Urinary bladder (tissue), 4 donors: ENCODE measurements around the gene COBL. TPM values are rescaled to one million over a fixed set of nuclear protein-coding genes. Genes with fewer than 3 reads are reported as not detected.

Experiments
- DNase-seq: peaks from one replicate; pipeline ENCODE4 v3.0.0-alpha.2; 2015; ENCODE audit errors: extremely low spot score
- H3K27ac ChIP-seq: one replicate; pipeline ENCODE4 v1.5.1; 2013; ENCODE audit warnings: low read depth, mild to moderate bottlenecking, moderate library complexity
- H3K36me3 ChIP-seq: one replicate; pipeline ENCODE4 v1.6.1; 2013; ENCODE audit warnings: mild to moderate bottlenecking, moderate library complexity; ENCODE audit not compliant: insufficient read depth
- H3K4me1 ChIP-seq: one replicate; pipeline ENCODE4 v1.6.1; 2013; ENCODE audit warnings: mild to moderate bottlenecking, moderate library complexity; ENCODE audit not compliant: insufficient read depth
- H3K4me3 ChIP-seq: one replicate; pipeline ENCODE4 v1.5.1; 2013; ENCODE audit warnings: low read depth, low read length
- WGBS: extraction: QIAGEN DNeasy Blood & Tissue Kit; methylation state at CpG from one replicate; pipeline ENCODE4 v1.1.7; 2013; 5-methylcytosine and 5-hydroxymethylcytosine counted together
- polyA plus RNA-seq: library from polyadenylated mRNA; stranded (reverse); fragments of 200-250 nt; gene quantifications from one replicate; pipeline ENCODE4 v1.2.3, GENCODE V29; 2013
- total RNA-seq: library from RNA; depleted of rRNA; stranded (reverse); fragments of >200 nt; gene quantifications from one replicate; pipeline ENCODE4 v1.2.3, GENCODE V29; 2014
- donor health status: healthy with polysubstance abuse.
- donor health status: healthy.

COBL gene
- total and polyA plus RNA-seq, 2 donors, result 1.6 to 3.3 TPM

GRCh38 chr7:51288896-51289622 is 27.6 kb downstream of the COBL start:
- Histone ChIP-seq H3K4me3 (no peak overlapping the region), H3K27ac (no peak overlapping the region), H3K36me3 (no peaks in the 10 kb centered on the region), H3K4me1 (no peaks in the 10 kb centered on the region)
- 55% methylated on average over 7 of the region's 7 CpGs for WGBS
- no peak for DNase-seq

- Histone ChIP-seq H3K27ac (no peak overlapping the region), H3K4me3 (no peak overlapping the region), H3K36me3 (no peaks in the 10 kb centered on the region), H3K4me1 (no peaks in the 10 kb centered on the region)
- no peak for DNase-seq
- WGBS, result 79% methylated on average over 1 of the region's 1 CpG
Measured at GRCh38 chr7:51286401-51286800, 30.2 kb downstream of the COBL start.

- DNase-seq, result no peak
- 75% methylated on average over 3 of the region's 3 CpGs for WGBS
- H3K4me3 ChIP-seq, result no peak overlapping the region
- no peak overlapping the region for H3K27ac ChIP-seq
- no peaks in the 10 kb centered on the region for H3K4me1 ChIP-seq
- no peaks in the 10 kb centered on the region for H3K36me3 ChIP-seq
Measured at GRCh38 chr7:51280156-51280555, 36.5 kb downstream of the COBL start.

- DNase-seq, result no peak
- 80% methylated on average over 6 of the region's 6 CpGs for WGBS
- no peak overlapping the region for H3K27ac ChIP-seq
Measured at GRCh38 chr7:51279391-51280023, 37.1 kb downstream of the COBL start.

GRCh38 chr7:51278797-51279196 is 37.8 kb downstream of the COBL start:
- Histone ChIP-seq H3K27ac (no peak overlapping the region), H3K4me3 (no peak overlapping the region), H3K4me1 (no peaks in the 10 kb centered on the region), H3K36me3 (no peaks in the 10 kb centered on the region)
- WGBS, result 72% methylated on average over 6 of the region's 6 CpGs
- DNase-seq, result no peak

More at GRCh38 chr7:51279391-51280023, 37.1 kb downstream of the COBL start:
- no peak overlapping the region for H3K4me3 ChIP-seq
- no peaks in the 10 kb centered on the region for H3K36me3 ChIP-seq
- H3K4me1 ChIP-seq, result no peaks in the 10 kb centered on the region

GRCh38 chr7:51276967-51277366 is 39.6 kb downstream of the COBL start:
- Histone ChIP-seq H3K27ac (no peak overlapping the region), H3K36me3 (no peaks in the 10 kb centered on the region), H3K4me3 (no peak overlapping the region), H3K4me1 (no peaks in the 10 kb centered on the region)
- WGBS, result 89% methylated on average over 5 of the region's 5 CpGs
- no peak for DNase-seq

- no peak for DNase-seq
- 66% methylated on average over 7 of the region's 7 CpGs for WGBS
- Histone ChIP-seq H3K27ac (no peak overlapping the region), H3K4me3 (no peak overlapping the region), H3K4me1 (no peaks in the 10 kb centered on the region), H3K36me3 (no peaks in the 10 kb centered on the region)
Measured at GRCh38 chr7:51276091-51276605, 40.5 kb downstream of the COBL start.

GRCh38 chr7:51275532-51275931 is 41.1 kb downstream of the COBL start:
- Histone ChIP-seq H3K4me1 (no peaks in the 10 kb centered on the region), H3K27ac (no peak overlapping the region), H3K36me3 (no peaks in the 10 kb centered on the region), H3K4me3 (no peak overlapping the region)
- DNase-seq, result no peak
- 60% methylated on average over 9 of the region's 9 CpGs for WGBS

- Histone ChIP-seq H3K4me1 (no peaks in the 10 kb centered on the region), H3K4me3 (no peak overlapping the region), H3K27ac (no peak overlapping the region), H3K36me3 (no peaks in the 10 kb centered on the region)
- WGBS, result 88% methylated on average over 7 of the region's 7 CpGs
- DNase-seq, result no peak
Measured at GRCh38 chr7:51274955-51275354, 41.7 kb downstream of the COBL start.

- Histone ChIP-seq H3K36me3 (no peaks in the 10 kb centered on the region), H3K4me3 (no peak overlapping the region), H3K4me1 (no peaks in the 10 kb centered on the region), H3K27ac (no peak overlapping the region)
- DNase-seq, result no peak
- WGBS, result 90% methylated on average over 10 of the region's 10 CpGs
Measured at GRCh38 chr7:51274001-51274400, 42.6 kb downstream of the COBL start.

GRCh38 chr7:51273360-51273759 is 43.2 kb downstream of the COBL start:
- 88% methylated on average over 1 of the region's 1 CpG for WGBS
- Histone ChIP-seq H3K36me3 (no peaks in the 10 kb centered on the region), H3K4me1 (no peaks in the 10 kb centered on the region), H3K27ac (no peak overlapping the region), H3K4me3 (no peak overlapping the region)
- no peak for DNase-seq

GRCh38 chr7:51270965-51271364 is 45.6 kb downstream of the COBL start:
- no peak overlapping the region for H3K4me3 ChIP-seq
- H3K4me1 ChIP-seq, result no peaks in the 10 kb centered on the region
- no peak for DNase-seq
- H3K27ac ChIP-seq, result no peak overlapping the region
- WGBS, result 88% methylated on average over 5 of the region's 5 CpGs
- H3K36me3 ChIP-seq, result no peaks in the 10 kb centered on the region

GRCh38 chr7:51269911-51270310 is 46.7 kb downstream of the COBL start:
- no peak for DNase-seq
- Histone ChIP-seq H3K27ac (no peak overlapping the region), H3K4me1 (no peaks in the 10 kb centered on the region), H3K4me3 (no peak overlapping the region), H3K36me3 (no peaks in the 10 kb centered on the region)
- 79% methylated on average over 5 of the region's 5 CpGs for WGBS

- Histone ChIP-seq H3K27ac (no peak overlapping the region), H3K4me3 (no peak overlapping the region), H3K4me1 (no peaks in the 10 kb centered on the region), H3K36me3 (no peaks in the 10 kb centered on the region)
- no peak for DNase-seq
- WGBS, result 82% methylated on average over 10 of the region's 10 CpGs
Measured at GRCh38 chr7:51269321-51269720, 47.3 kb downstream of the COBL start.
